Inflammatory macrophage treated with lipopolysaccharide for 1 hour (primary cell): ENCODE measurements around the gene THADA.
"Not testable (repeated sequence)": the region's sequence is repeated elsewhere in the genome, so short reads cannot be mapped to it uniquely, and the experiment has no call there.

Experiments
- DNase-seq, 2 donors: peaks; one replicate each; pipeline ENCODE4 v3.0.0-alpha.2; 2020 to 2022

THADA gene

GRCh38 chr2:43462866-43463641, 132.8 kb downstream of the THADA start:
- no peak for DNase-seq

GRCh38 chr2:43461453-43462073, 134.3 kb downstream of the THADA start:
- DNase-seq = no peak

GRCh38 chr2:43460611-43461365, 135.1 kb downstream of the THADA start:
- DNase-seq = no peak

- no peak for DNase-seq
These were observed 135.7 kb downstream of the THADA start for GRCh38 chr2:43460174-43460546.

GRCh38 chr2:43459446-43460173, 136.2 kb downstream of the THADA start:
- peak; percentile 52 to 65 for DNase-seq

GRCh38 chr2:43458014-43458628, 137.7 kb downstream of the THADA start:
- no peak for DNase-seq

GRCh38 chr2:43455731-43456642, 139.9 kb downstream of the THADA start:
- peak; percentile 62 to 64 for DNase-seq

- DNase-seq = no peak
These were observed 140.5 kb downstream of the THADA start for GRCh38 chr2:43455296-43455695.

GRCh38 chr2:43454791-43455190, 141.0 kb downstream of the THADA start:
- no peak for DNase-seq

- no peak for DNase-seq
These were observed 142.4 kb downstream of the THADA start for GRCh38 chr2:43453179-43454170.

- no peak for DNase-seq
These were observed 143.5 kb downstream of the THADA start for GRCh38 chr2:43452318-43452731.

- DNase-seq = no peak
These were observed 145.2 kb downstream of the THADA start for GRCh38 chr2:43450617-43451016.

GRCh38 chr2:43448822-43449110, 147.1 kb downstream of the THADA start:
- peak in 1 of 2 donors; percentile 35 for DNase-seq

- DNase-seq = no peak
These were observed 147.6 kb downstream of the THADA start for GRCh38 chr2:43448011-43448821.

- not testable (repeated sequence) for DNase-seq
These were observed 149.1 kb downstream of the THADA start for GRCh38 chr2:43446755-43447154.

- no peak for DNase-seq
These were observed 150.1 kb downstream of the THADA start for GRCh38 chr2:43445781-43446180.

- DNase-seq = no peak
These were observed 150.7 kb downstream of the THADA start for GRCh38 chr2:43444989-43445645.

GRCh38 chr2:43443282-43443681, 152.6 kb downstream of the THADA start:
- DNase-seq = no peak

- no peak for DNase-seq
These were observed 154.6 kb downstream of the THADA start for GRCh38 chr2:43441195-43441594.
